ENCODE data around the gene FAM98C.

Gene FAM98C

GRCh38 chr19:38434549-38435051 lies 31.7 kb downstream of the FAM98C start:
- no peak overlapping the region for H3K27ac ChIP-seq
- TF ChIP-seq CTCF (conservative IDR thresholded peaks at IDR 0.05; ENCODE audit: low read depth, low read length) = no peak
- no peaks in the 10 kb centered on the region for H3K36me3 ChIP-seq (ENCODE audit: insufficient read depth)
- no peak overlapping the region for H3K9ac ChIP-seq
- no peaks in the 10 kb centered on the region for H3K79me2 ChIP-seq (ENCODE audit: insufficient read depth, low read depth)
- H4K20me1 ChIP-seq (ENCODE audit: insufficient read depth) = no peaks in the 10 kb centered on the region
- peaks cover 3% of the 10 kb centered on the region; the same call in 1 of the 2 replicates for H3K27me3 ChIP-seq (ENCODE audit: insufficient read depth, low read depth)
- no peak overlapping the region for H2AFZ ChIP-seq (ENCODE audit: low read depth)
- H3K4me1 ChIP-seq (ENCODE audit: low read depth, poor library complexity, severe bottlenecking) = no peaks in the 10 kb centered on the region
- no peak overlapping the region for H3K4me3 ChIP-seq (IDR thresholded peaks at IDR 0.05; ENCODE audit: insufficient read depth, low read depth, low read length)
- H3K4me2 ChIP-seq = no peak overlapping the region

- Histone ChIP-seq H3K4me3 (IDR thresholded peaks at IDR 0.05; ENCODE audit: insufficient read depth, low read depth, low read length) (no peak overlapping the region), H3K36me3 (ENCODE audit: insufficient read depth) (no peaks in the 10 kb centered on the region), H3K79me2 (ENCODE audit: insufficient read depth, low read depth) (no peaks in the 10 kb centered on the region), H3K27me3 (ENCODE audit: insufficient read depth, low read depth) (peaks cover 3% of the 10 kb centered on the region; the same call in 1 of the 2 replicates), H4K20me1 (ENCODE audit: insufficient read depth) (no peaks in the 10 kb centered on the region), H2AFZ (ENCODE audit: low read depth) (no peak overlapping the region), H3K4me1 (ENCODE audit: low read depth, poor library complexity, severe bottlenecking) (no peaks in the 10 kb centered on the region), H3K9ac (no peak overlapping the region), H3K27ac (no peak overlapping the region), H3K4me2 (no peak overlapping the region)
- TF ChIP-seq CTCF (conservative IDR thresholded peaks at IDR 0.05; ENCODE audit: low read depth, low read length) = no peak
Measured at GRCh38 chr19:38437295-38437694, 34.4 kb downstream of the FAM98C start.

GRCh38 chr19:38437917-38438316 lies 35.0 kb downstream of the FAM98C start:
- no peak overlapping the region for H3K4me3 ChIP-seq (IDR thresholded peaks at IDR 0.05; ENCODE audit: insufficient read depth, low read depth, low read length)
- H3K4me1 ChIP-seq (ENCODE audit: low read depth, poor library complexity, severe bottlenecking) = no peaks in the 10 kb centered on the region
- no peak overlapping the region for H3K9ac ChIP-seq
- no peaks in the 10 kb centered on the region for H3K79me2 ChIP-seq (ENCODE audit: insufficient read depth, low read depth)
- no peak for TF ChIP-seq CTCF (conservative IDR thresholded peaks at IDR 0.05; ENCODE audit: low read depth, low read length)
- no peak overlapping the region for H3K27ac ChIP-seq
- no peak overlapping the region for H3K4me2 ChIP-seq
- no peaks in the 10 kb centered on the region for H3K36me3 ChIP-seq (ENCODE audit: insufficient read depth)
- no peak overlapping the region for H2AFZ ChIP-seq (ENCODE audit: low read depth)
- peaks cover 6% of the 10 kb centered on the region; the same call in 1 of the 2 replicates for H3K27me3 ChIP-seq (ENCODE audit: insufficient read depth, low read depth)
- H4K20me1 ChIP-seq (ENCODE audit: insufficient read depth) = no peaks in the 10 kb centered on the region

- Histone ChIP-seq H3K4me3 (IDR thresholded peaks at IDR 0.05; ENCODE audit: insufficient read depth, low read depth, low read length) (no peak overlapping the region), H3K36me3 (ENCODE audit: insufficient read depth) (no peaks in the 10 kb centered on the region), H3K79me2 (ENCODE audit: insufficient read depth, low read depth) (no peaks in the 10 kb centered on the region), H3K4me1 (ENCODE audit: low read depth, poor library complexity, severe bottlenecking) (no peaks in the 10 kb centered on the region), H3K4me2 (no peak overlapping the region), H2AFZ (ENCODE audit: low read depth) (no peak overlapping the region), H3K27me3 (ENCODE audit: insufficient read depth, low read depth) (peaks cover 11% of the 10 kb centered on the region; the same call in 1 of the 2 replicates), H3K27ac (no peak overlapping the region), H4K20me1 (ENCODE audit: insufficient read depth) (no peaks in the 10 kb centered on the region), H3K9ac (no peak overlapping the region)
- no peak for TF ChIP-seq CTCF (conservative IDR thresholded peaks at IDR 0.05; ENCODE audit: low read depth, low read length)
Measured at GRCh38 chr19:38440592-38440991, 37.7 kb downstream of the FAM98C start.
